K562 (cell line): ENCODE measurements around the gene TNIK. TPM values are rescaled to one million over a fixed set of nuclear protein-coding genes. Genes with fewer than 3 reads are reported as not detected.
A peak's percentile ranks its signal among the peaks of the same experiment; 100 is the strongest.
"Not testable (repeated sequence)": the region's sequence is repeated elsewhere in the genome, so short reads cannot be mapped to it uniquely, and the experiment has no call there.

Experiments used
- ATAC-seq: fragments of 200-7000 bp; cut with Tn5 transposase; 3 replicates; pipeline ENCODE4 v1.9.1; 2020; ENCODE audit warnings: moderate library complexity
- BruUV-seq: library from RNA; stranded (reverse); fragments of 400-500 nt; replicated peaks from 2 replicates; lab custom pipeline; 2021; lab: Mats Ljungman, UMichigan
- CTCF ChIA-PET: fragments of 300-600 bp; formaldehyde crosslinking; extraction: SDS; loops from one replicate; lab custom pipeline; 2021; ENCODE audit warnings: low intra/inter-chr PET ratio; lab: Yijun Ruan, JAX
- POLR2A ChIA-PET: fragments of 300-600, 350-650 bp; sonication (Branson Sonifier 250); formaldehyde crosslinking; extraction: SDS; loops from one replicate; lab custom pipeline; 2021; ENCODE audit warnings: antibody characterized with exemption, inconsistent platforms; lab: Yijun Ruan, JAX
- DNase-seq, 4 experiments: peaks; one replicate each; pipeline versions ENCODE4 v3.0.0 to v3.0.0-alpha.2; 2011 to 2018; ENCODE audit warnings: low spot score in 3 of 4, mixed read lengths in 3 of 4; ENCODE audit errors: extremely low read depth in 1 of 4
- FAIRE-seq: peaks from 2 replicates; lab custom pipeline; 2011; peaks lifted over from hg19 to GRCh38; lab: Jason Lieb, UNC
- H2AFZ ChIP-seq: 2 replicates; pipeline ENCODE4 v1.6.0; 2011; ENCODE audit warnings: low read depth, low read length, control low read depth, inconsistent platforms
- H3K27ac ChIP-seq: fragments of 200-600 bp; 3 replicates; pipeline ENCODE4 v1.8.0; 2011; ENCODE audit warnings: low read depth, mild to moderate bottlenecking, control low read depth, inconsistent platforms, low read length, moderate library complexity, mixed read lengths; ENCODE audit errors: extremely low read depth
- H3K27me3 ChIP-seq, 2 experiments: fragments of 300-600 bp in 1 of 2; 2 replicates in 1 of 2; 3 replicates in 1 of 2; pipeline versions ENCODE4 v1.6.0 to v1.8.0; 2011; ENCODE audit warnings: inconsistent platforms in 2 of 2, low read length in 2 of 2, mild to moderate bottlenecking in 1 of 2, mixed read lengths in 1 of 2, moderate library complexity in 1 of 2; ENCODE audit not compliant: control insufficient read depth in 2 of 2, insufficient read depth in 2 of 2
- H3K36me3 ChIP-seq: fragments of 300-600 bp; 3 replicates; pipeline ENCODE4 v1.8.0; 2011; ENCODE audit warnings: mild to moderate bottlenecking, low read length, inconsistent platforms; ENCODE audit not compliant: control insufficient read depth, insufficient read depth
- H3K4me1 ChIP-seq, 2 experiments: fragments of 200-600 bp in 1 of 2; replicated peaks in 1 of 2; 2 replicates in 1 of 2; 3 replicates in 1 of 2; pipeline versions ENCODE4 v1.5.1 to v1.8.0; 2011; ENCODE audit warnings: inconsistent platforms in 2 of 2, low read length in 2 of 2, mild to moderate bottlenecking in 1 of 2, mixed read lengths in 1 of 2, moderate library complexity in 1 of 2; ENCODE audit not compliant: control insufficient read depth in 2 of 2, insufficient read depth in 2 of 2
- H3K4me2 ChIP-seq: 2 replicates; pipeline ENCODE4 v1.6.1; 2011; ENCODE audit warnings: low read length, control low read depth, inconsistent platforms, mixed read lengths; ENCODE audit not compliant: insufficient read depth
- H3K4me3 ChIP-seq: fragments of 200-600 bp; sonication (generic), shearing (Covaris generic); 2 replicates; pipeline ENCODE4 v1.5.1; 2016; ENCODE audit warnings: control low read depth, inconsistent platforms
- H3K79me2 ChIP-seq: fragments of 200-600 bp; 3 replicates; pipeline ENCODE4 v1.8.0; 2011; ENCODE audit warnings: low read length, inconsistent platforms; ENCODE audit not compliant: control insufficient read depth, insufficient read depth
- H3K9ac ChIP-seq, 2 experiments: 2 replicates each; pipeline versions ENCODE4 v1.6.0 to v1.6.1; 2011; ENCODE audit warnings: low read depth in 2 of 2, low read length in 2 of 2, control low read depth in 1 of 2, inconsistent platforms in 1 of 2, mild to moderate bottlenecking in 1 of 2, mixed read lengths in 1 of 2; ENCODE audit not compliant: insufficient read depth in 1 of 2
- H3K9me1 ChIP-seq: one replicate; pipeline ENCODE4 v1.6.0; 2011; ENCODE audit warnings: inconsistent platforms, mild to moderate bottlenecking, low read length, moderate library complexity; ENCODE audit not compliant: control insufficient read depth, insufficient read depth
- H3K9me3 ChIP-seq: replicated peaks from 2 replicates; pipeline ENCODE4 v1.5.1; 2011; ENCODE audit warnings: low read depth, low read length, inconsistent platforms; ENCODE audit not compliant: control insufficient read depth, insufficient read depth
- H4K20me1 ChIP-seq: replicated peaks from 2 replicates; pipeline ENCODE4 v1.6.1; 2011; ENCODE audit warnings: low read length, inconsistent platforms, mixed read lengths; ENCODE audit not compliant: control insufficient read depth, insufficient read depth
- ZBTB40 ChIP-seq, 2 experiments: fragments of 450-650 bp in 1 of 2; sonication (generic) in 1 of 2; formaldehyde crosslinking in 1 of 2; IDR thresholded peaks; 2 replicates each; pipeline versions ENCODE4 v1.7.1 to v1.9.0; 2016 to 2022; ENCODE audit warnings: inconsistent platforms in 1 of 2, mild to moderate bottlenecking in 1 of 2, missing genetic modification reagents in 1 of 2
- WGBS: fragments of 100-300 bp; shearing (Covaris generic); methylation state at CpG from one replicate; pipeline ENCODE4 v1.1.6; 2016; ENCODE audit warnings: low coverage, mixed read lengths; ENCODE audit not compliant: insufficient coverage; ENCODE audit errors: missing lambda C conversion rate; 5-methylcytosine and 5-hydroxymethylcytosine counted together
- in situ Hi-C: fragments of 300-500 bp; cut with MboI; formaldehyde crosslinking; loops from 4 replicates; pipeline ENCODE4 v1.15.0; 2018; ENCODE audit warnings: inconsistent platforms, mixed read lengths
- intact Hi-C: fragments of 100-400 bp; cut with micrococcal nuclease; formaldehyde crosslinking; loops from 2 replicates; pipeline ENCODE4 v1.14.2; 2022
- polyA plus RNA-seq, 8 experiments: library from polyadenylated mRNA; depleted of rRNA in 4 of 8; stranded (reverse) in 5 of 8; unstranded in 3 of 8; fragments of >200 nt; fragmentation: Nextera tagmentation in 2 of 8; fragmentation: Illumina TruSeq in 1 of 8; extraction: Ambion mirVana in 2 of 8; extraction: Trizol in 1 of 8; gene quantifications; 2 replicates each; pipeline versions ENCODE4 v1.2.1 to v1.2.3, GENCODE V29; 2011 to 2014; ENCODE audit warnings: inconsistent platforms in 1 of 8, missing spikeins in 1 of 8
- total RNA-seq, 7 experiments: library from RNA; depleted of rRNA in 6 of 7; stranded (reverse); fragments of >200 nt in 6 of 7; fragmentation: Illumina TruSeq in 2 of 7; extraction: Trizol in 2 of 7; gene quantifications; 2 replicates each; pipeline versions ENCODE4 v1.2.1 to v1.2.3, GENCODE V29; 2011 to 2021; ENCODE audit warnings: low replicate concordance in 1 of 7

TNIK gene
- total and polyA plus RNA-seq, 9 of the 15 experiments (the other 6 are each of a cell fraction or from before 2014, with no cell fraction given) = 6.6 to 39.0 (median 24.7) TPM

- TF ChIP-seq ZBTB40 (IDR thresholded peaks at IDR 0.05) (peak; percentile 74), ZBTB40 (CRISPR knock-in tag; IDR thresholded peaks at IDR 0.05) (no peak)
Observed at GRCh38 chr3:171427771-171428320, 32.4 kb downstream of the TNIK start (continued).

GRCh38 chr3:171424063-171424462 lies 36.1 kb downstream of the TNIK start:
- Histone ChIP-seq H3K79me2 (peaks cover 60% of the 10 kb centered on the region), H3K4me1 (peaks cover 11 to 25% of the 10 kb centered on the region in 2 experiments)
- DNase-seq, H3K9me3 ChIP-seq, in situ Hi-C loops, H3K4me3 ChIP-seq, FAIRE-seq, H4K20me1 ChIP-seq, ATAC-seq, H3K4me2 ChIP-seq, BruUV-seq, H2AFZ ChIP-seq, H3K27me3 ChIP-seq, H3K36me3 ChIP-seq, POLR2A ChIA-PET, intact Hi-C loops, H3K9me1 ChIP-seq, H3K9ac ChIP-seq, CTCF ChIA-PET, H3K27ac ChIP-seq: not testable (repeated sequence)
- WGBS = 75% methylated on average over 2 of the region's 2 CpGs

GRCh38 chr3:171422855-171423254 lies 37.4 kb downstream of the TNIK start:
- H4K20me1 ChIP-seq, intact Hi-C loops, H2AFZ ChIP-seq, H3K4me2 ChIP-seq, H3K9me3 ChIP-seq, H3K9ac ChIP-seq, ATAC-seq, FAIRE-seq, H3K4me3 ChIP-seq, H3K9me1 ChIP-seq, H3K36me3 ChIP-seq, H3K27ac ChIP-seq, CTCF ChIA-PET, in situ Hi-C loops, H3K27me3 ChIP-seq, BruUV-seq, DNase-seq: not testable (repeated sequence)
- H3K79me2 ChIP-seq = peaks cover 54% of the 10 kb centered on the region
- POLR2A ChIA-PET = interaction anchor here (0.5 kb wide), 1 partner anchor 387 kb away, joined by 4 read pairs; no protein-coding TSS in a partner anchor
- WGBS = 0% methylated on average over 1 of the region's 2 CpGs
- H3K4me1 ChIP-seq = peaks cover 5 to 13% of the 10 kb centered on the region in 2 experiments
